ENCODE measurements around the gene SOCS1. TPM values are rescaled to one million over a fixed set of nuclear protein-coding genes. Genes with fewer than 3 reads are reported as not detected.

Gene SOCS1
- total and polyA plus RNA-seq, 11 donors = 0.63 to 14.8 (median 2.9) TPM

- Histone ChIP-seq H3K27me3 (no peaks in the 10 kb centered on the region), H3K4me3 (no peak within 1 kb of the TSS), H3K4me1 (no peaks in the 10 kb centered on the region), H3K9me3 (no peaks in the 10 kb centered on the region), H3K27ac (no peak within 1 kb of the TSS), H3K36me3 (no peaks in the 10 kb centered on the region)
- WGBS, 4 donors = 91 to 98% (median 94%) methylated on average over 11 of the region's 11 CpGs
- no peak for ATAC-seq
- DNase-seq = no peak
- TF ChIP-seq POLR2A (IDR thresholded peaks at IDR 0.05) (no peak), CTCF (IDR thresholded peaks at IDR 0.05) (no peak)
- intact Hi-C loops (cut with DNase I) = no loop called here
Measured at GRCh38 chr16:11268921-11269375, 12.9 kb upstream of the SOCS1 start, which contains the start of gene TNP2. Gene TNP2, minus strand, starts transcription at chr16:11269325. Its CDS starts 63 bp downstream, at chr16:11269262.

- Histone ChIP-seq H3K27me3 (no peaks in the 10 kb centered on the region), H3K27ac (no peak overlapping the region), H3K36me3 (no peaks in the 10 kb centered on the region), H3K4me1 (no peaks in the 10 kb centered on the region), H3K4me3 (no peak overlapping the region), H3K9me3 (no peaks in the 10 kb centered on the region)
- intact Hi-C loops (cut with DNase I) = no loop called here
- DNase-seq (no peak), ATAC-seq (no peak)
- TF ChIP-seq POLR2A (IDR thresholded peaks at IDR 0.05) = no peak
- TF ChIP-seq CTCF (IDR thresholded peaks at IDR 0.05) = no peak
- WGBS, 4 donors = 75 to 85% (median 81%) methylated on average over 7 of the region's 7 CpGs
Measured at GRCh38 chr16:11265124-11265523, 9.1 kb upstream of the SOCS1 start.

- WGBS, 4 donors = 75 to 85% (median 83%) methylated on average over 9 of the region's 9 CpGs
- ATAC-seq = no peak
- TF ChIP-seq POLR2A (IDR thresholded peaks at IDR 0.05) (no peak), CTCF (IDR thresholded peaks at IDR 0.05) (no peak)
- no peaks in the 10 kb centered on the region for H3K27me3 ChIP-seq
- no peak for DNase-seq
- H3K4me1 ChIP-seq = peaks cover 0 to 5% (median 3%) of the 10 kb centered on the region in 12 donors
- intact Hi-C loops (cut with DNase I) = loop anchor here in 2 of 10 donors (5.0 kb wide), 2 partner anchors 33 to 83 kb away; partner anchors contain the start of gene RMI2 (in 1 of the 2)
- no peak overlapping the region for H3K27ac ChIP-seq
- no peaks in the 10 kb centered on the region for H3K9me3 ChIP-seq
- H3K36me3 ChIP-seq = no peaks in the 10 kb centered on the region
- no peak overlapping the region for H3K4me3 ChIP-seq
Measured at GRCh38 chr16:11264155-11264832, 8.3 kb upstream of the SOCS1 start.

GRCh38 chr16:11263737-11264136 lies 7.7 kb upstream of the SOCS1 start:
- Histone ChIP-seq H3K9me3 (no peaks in the 10 kb centered on the region), H3K27me3 (no peaks in the 10 kb centered on the region), H3K4me3 (no peak overlapping the region), H3K27ac (no peak overlapping the region), H3K36me3 (no peaks in the 10 kb centered on the region), H3K4me1 (peaks cover 0 to 10% (median 9%) of the 10 kb centered on the region in 12 donors)
- no peak for TF ChIP-seq CTCF (IDR thresholded peaks at IDR 0.05)
- TF ChIP-seq POLR2A (IDR thresholded peaks at IDR 0.05) = no peak
- 59 to 71% (median 66%) methylated on average over 4 of the region's 4 CpGs for WGBS, 4 donors
- ATAC-seq (no peak), DNase-seq (no peak)
- intact Hi-C loops (cut with DNase I) = loop anchor here in 2 of 10 donors (5.0 kb wide), 2 partner anchors 34 to 84 kb away; partner anchors contain the start of gene RMI2 (in 1 of the 2)

Data from heart left ventricle (tissue), 16 donors.